GM19452 (cell line): ENCODE data around the gene TCF4.

Experiments used
- ATAC-seq: cut with Tn5 transposase; IDR thresholded peaks from one replicate; pipeline ENCODE4 v1.9.1; 2021; ENCODE audit not compliant: unreplicated experiment

The TCF4 gene

GRCh38 chr18:55268628-55269275 is 319.2 kb downstream of the TCF4 start:
- peak; percentile 39 for ATAC-seq

GRCh38 chr18:55268151-55268601 is 319.8 kb downstream of the TCF4 start:
- peak; percentile 76 for ATAC-seq

GRCh38 chr18:55266981-55267380 is 321.0 kb downstream of the TCF4 start:
- no peak for ATAC-seq

GRCh38 chr18:55265984-55266383 is 322.0 kb downstream of the TCF4 start:
- ATAC-seq = peak; percentile 64

- ATAC-seq = no peak
Observed at GRCh38 chr18:55265130-55265675, 322.8 kb downstream of the TCF4 start.

- no peak for ATAC-seq
Observed at GRCh38 chr18:55264108-55264507, 323.9 kb downstream of the TCF4 start.

GRCh38 chr18:55262021-55262560 is 325.9 kb downstream of the TCF4 start:
- no peak for ATAC-seq

GRCh38 chr18:55261253-55261652 is 326.7 kb downstream of the TCF4 start:
- ATAC-seq = no peak

GRCh38 chr18:55258088-55258487 is 329.9 kb downstream of the TCF4 start:
- no peak for ATAC-seq

- ATAC-seq = no peak
Observed at GRCh38 chr18:55256929-55257289, 331.1 kb downstream of the TCF4 start.

GRCh38 chr18:55256226-55256928 is 331.6 kb downstream of the TCF4 start:
- ATAC-seq = no peak

- ATAC-seq = no peak
Observed at GRCh38 chr18:55253814-55254213, 334.2 kb downstream of the TCF4 start.

GRCh38 chr18:55252901-55253300 is 335.1 kb downstream of the TCF4 start:
- peak; percentile 57 for ATAC-seq

GRCh38 chr18:55252053-55252675 is 335.8 kb downstream of the TCF4 start:
- no peak for ATAC-seq

- no peak for ATAC-seq
Observed at GRCh38 chr18:55251254-55251971, 336.6 kb downstream of the TCF4 start.

- ATAC-seq = no peak
Observed at GRCh38 chr18:55250768-55251173, 337.2 kb downstream of the TCF4 start.

- ATAC-seq = peak; percentile 40
Observed at GRCh38 chr18:55249550-55249949, 338.4 kb downstream of the TCF4 start.

- no peak for ATAC-seq
Observed at GRCh38 chr18:55248495-55248894, 339.5 kb downstream of the TCF4 start.

- no peak for ATAC-seq
Observed at GRCh38 chr18:55247032-55247431, 341.0 kb downstream of the TCF4 start.

- ATAC-seq = no peak
Observed at GRCh38 chr18:55246278-55246677, 341.7 kb downstream of the TCF4 start.

GRCh38 chr18:55245211-55245614 is 342.8 kb downstream of the TCF4 start:
- ATAC-seq = no peak
